Small intestine (tissue), 7 donors: Measurements from ENCODE around the gene TC2N. TPM values are rescaled to one million over a fixed set of nuclear protein-coding genes. Genes with fewer than 3 reads are reported as not detected.

Experiments used
- DNase-seq, 2 donors: peaks; one replicate each; pipeline versions ENCODE4 v3.0.0 to v3.0.0-alpha.2; 2013
- FAIRE-seq: peaks from 2 replicates; lab custom pipeline; 2012; peaks lifted over from hg19 to GRCh38; lab: Jason Lieb, UNC
- H3K27ac ChIP-seq, 3 donors: one replicate each; pipeline ENCODE4 v1.5.1; 2013; ENCODE audit warnings: low read length in 2 of 3, mild to moderate bottlenecking in 2 of 3, control low read depth in 1 of 3, inconsistent platforms in 1 of 3, low read depth in 1 of 3, moderate library complexity in 1 of 3
- H3K27me3 ChIP-seq, 3 donors: one replicate each; pipeline ENCODE4 v1.6.1; 2013; ENCODE audit warnings: low read length in 3 of 3, inconsistent platforms in 1 of 3; ENCODE audit not compliant: control insufficient read depth in 3 of 3, insufficient read depth in 3 of 3
- H3K36me3 ChIP-seq, 3 donors: one replicate each; pipeline ENCODE4 v1.6.1; 2013; ENCODE audit warnings: low read length in 3 of 3, inconsistent platforms in 1 of 3, low read depth in 1 of 3, mild to moderate bottlenecking in 1 of 3, moderate library complexity in 1 of 3; ENCODE audit not compliant: control insufficient read depth in 3 of 3, insufficient read depth in 2 of 3
- H3K4me1 ChIP-seq, 3 donors: one replicate each; pipeline ENCODE4 v1.6.1; 2013; ENCODE audit warnings: low read length in 2 of 3, inconsistent platforms in 1 of 3, low read depth in 1 of 3, mild to moderate bottlenecking in 1 of 3, moderate library complexity in 1 of 3; ENCODE audit not compliant: control insufficient read depth in 3 of 3, insufficient read depth in 2 of 3
- H3K4me3 ChIP-seq, 3 donors: one replicate each; pipeline ENCODE4 v1.5.1; 2013; ENCODE audit warnings: low read length in 3 of 3, control low read depth in 1 of 3, inconsistent platforms in 1 of 3, low read depth in 1 of 3, mild to moderate bottlenecking in 1 of 3, moderate library complexity in 1 of 3
- H3K9me3 ChIP-seq, 2 donors: one replicate each; pipeline ENCODE4 v1.6.1; 2013; ENCODE audit warnings: low read depth in 1 of 2, low read length in 1 of 2; ENCODE audit not compliant: control insufficient read depth in 2 of 2, insufficient read depth in 1 of 2
- WGBS, 3 donors: extraction: QIAGEN DNeasy Blood & Tissue Kit; methylation state at CpG; one replicate each; pipeline ENCODE4 v1.1.7; 2013; 5-methylcytosine and 5-hydroxymethylcytosine counted together
- polyA plus RNA-seq, 4 donors: library from polyadenylated mRNA; stranded (reverse) in 3 of 4; unstranded in 1 of 4; fragments of 200-250 nt in 3 of 4; fragments of 120-200 nt in 1 of 4; gene quantifications; one replicate each; pipeline versions ENCODE4 v1.2.1 to v1.2.3, GENCODE V29; 2013
- donor health status: healthy with polysubstance abuse.
- donor health status: control.
- donor health status: control.
- donor health status: Bipolar disorder and iron deficiency.
- donor health status: healthy.

TC2N gene
- polyA plus RNA-seq, 4 donors, result 12.4 to 31.7 (median 20.4) TPM

GRCh38 chr14:91878274-91878673 lies 10.9 kb upstream of the TC2N start:
- FAIRE-seq (no peak), DNase-seq (no peak)
- 96 to 97% (median 96%) methylated on average over 5 of the region's 5 CpGs for WGBS, 3 donors
- Histone ChIP-seq H3K27ac (no peak overlapping the region), H3K36me3 (peaks cover 0 to 42% (median 0%) of the 10 kb centered on the region in 3 donors), H3K27me3 (no peaks in the 10 kb centered on the region), H3K4me1 (peaks cover 7 to 16% (median 10%) of the 10 kb centered on the region in 3 donors), H3K4me3 (no peak overlapping the region), H3K9me3 (no peaks in the 10 kb centered on the region)

GRCh38 chr14:91877376-91877915 lies 10.1 kb upstream of the TC2N start:
- FAIRE-seq (no peak), DNase-seq (no peak)

GRCh38 chr14:91876492-91876891 lies 9.2 kb upstream of the TC2N start:
- no peak overlapping the region for H3K4me3 ChIP-seq
- H3K27ac ChIP-seq, result peak overlapping the region in 1 of 3 donors; percentile 88
- H3K36me3 ChIP-seq, result peaks cover 0 to 34% (median 0%) of the 10 kb centered on the region in 3 donors
- WGBS, 3 donors, result 45 to 77% (median 76%) methylated on average over 6 of the region's 6 CpGs
- H3K4me1 ChIP-seq, result peaks cover 14 to 31% (median 22%) of the 10 kb centered on the region in 3 donors
- DNase-seq (no peak), FAIRE-seq (no peak)
- H3K9me3 ChIP-seq, result no peaks in the 10 kb centered on the region
- no peaks in the 10 kb centered on the region for H3K27me3 ChIP-seq

More at GRCh38 chr14:91877376-91877915, 10.1 kb upstream of the TC2N start:
- Histone ChIP-seq H3K36me3 (peaks cover 0 to 35% (median 0%) of the 10 kb centered on the region in 3 donors), H3K27me3 (no peaks in the 10 kb centered on the region), H3K4me3 (no peak overlapping the region), H3K9me3 (no peaks in the 10 kb centered on the region), H3K27ac (no peak overlapping the region), H3K4me1 (peaks cover 7 to 24% (median 14%) of the 10 kb centered on the region in 3 donors)
- 84 to 89% (median 89%) methylated on average over 13 of the region's 13 CpGs for WGBS, 3 donors

GRCh38 chr14:91875525-91876286 lies 8.4 kb upstream of the TC2N start:
- H3K27me3 ChIP-seq, result no peaks in the 10 kb centered on the region
- peaks cover 14 to 31% (median 24%) of the 10 kb centered on the region in 3 donors for H3K4me1 ChIP-seq
- no peaks in the 10 kb centered on the region for H3K9me3 ChIP-seq
- H3K36me3 ChIP-seq, result peaks cover 0 to 29% (median 0%) of the 10 kb centered on the region in 3 donors
- 18 to 67% (median 29%) methylated on average over 9 of the region's 9 CpGs for WGBS, 3 donors
- peak; percentile 60 to 94 for DNase-seq
- peak overlapping the region; percentile 25 to 88 (median 57) for H3K27ac ChIP-seq
- FAIRE-seq, result no peak
- no peak overlapping the region for H3K4me3 ChIP-seq

GRCh38 chr14:91873471-91874415 lies 6.4 kb upstream of the TC2N start:
- Histone ChIP-seq H3K36me3 (peaks cover 0 to 30% (median 0%) of the 10 kb centered on the region in 3 donors), H3K27ac (peak overlapping the region in 2 of 3 donors; percentile 21 to 96), H3K4me1 (peaks cover 16 to 36% (median 34%) of the 10 kb centered on the region in 3 donors), H3K4me3 (no peak overlapping the region), H3K27me3 (no peaks in the 10 kb centered on the region), H3K9me3 (peaks cover 0 to 1% of the 10 kb centered on the region in 2 donors)
- 62 to 72% (median 62%) methylated on average over 15 of the region's 15 CpGs for WGBS, 3 donors
- FAIRE-seq (no peak), DNase-seq (peak in 1 of 2 donors; percentile 65)

DNA sequence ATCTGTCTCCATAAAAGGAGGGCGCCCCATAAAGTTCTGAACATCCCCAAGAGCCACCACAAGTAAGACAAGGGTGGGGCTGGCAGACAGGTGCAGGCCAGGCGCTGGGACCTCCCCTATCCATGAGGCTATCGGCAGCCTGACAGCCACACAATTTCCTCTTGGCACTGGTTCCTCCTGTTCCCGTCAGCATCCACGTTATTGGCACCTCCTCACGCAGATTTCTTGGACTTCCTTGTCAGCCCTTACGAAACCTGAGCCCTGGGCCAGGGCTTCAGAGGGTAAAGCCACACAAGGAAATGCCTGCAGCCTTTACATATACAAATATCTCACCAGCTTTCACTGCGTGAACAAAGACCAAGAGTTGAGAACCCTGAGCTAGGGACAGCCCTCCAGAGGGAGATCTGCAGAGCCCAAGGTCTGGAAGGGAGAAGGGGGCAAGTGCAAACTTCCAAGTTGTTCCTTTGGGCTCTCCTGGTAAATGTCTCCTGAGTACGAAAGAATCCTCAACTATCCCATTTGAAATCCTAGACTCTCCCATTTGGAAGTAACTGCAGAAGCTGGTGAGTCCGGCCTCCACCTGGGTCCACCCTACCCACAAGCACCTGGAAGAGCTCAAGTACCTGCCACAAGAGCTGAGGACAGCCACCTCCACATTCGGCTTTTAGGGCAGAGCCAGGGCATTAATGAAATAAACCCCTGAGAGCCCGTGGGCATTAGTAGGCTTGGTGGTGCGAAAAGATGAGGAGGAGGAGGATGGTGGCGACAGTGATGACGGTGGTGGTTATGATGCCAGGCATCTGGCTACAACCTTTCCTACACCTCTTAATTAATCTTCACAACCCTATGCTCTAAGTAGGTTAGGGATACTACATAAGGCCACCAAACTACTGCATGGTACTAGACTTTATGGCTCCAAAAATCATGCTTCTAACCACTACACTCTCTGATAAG lies 5.5 kb upstream of the TC2N start:
- Histone ChIP-seq H3K27me3 (no peaks in the 10 kb centered on the region), H3K27ac (peak overlapping the region; percentile 57 to 96 (median 58)), H3K4me3 (no peak overlapping the region), H3K36me3 (peaks cover 0 to 37% (median 0%) of the 10 kb centered on the region in 3 donors), H3K9me3 (peaks cover 0 to 11% of the 10 kb centered on the region in 2 donors), H3K4me1 (peaks cover 16 to 36% (median 34%) of the 10 kb centered on the region in 3 donors)
- FAIRE-seq (no peak), DNase-seq (peak; percentile 89 to 99)
- WGBS, 3 donors, result 30 to 39% (median 32%) methylated on average over 15 of the region's 15 CpGs

GRCh38 chr14:91872011-91872501 lies 4.7 kb upstream of the TC2N start:
- peaks cover 0 to 38% (median 0%) of the 10 kb centered on the region in 3 donors for H3K36me3 ChIP-seq
- H3K27me3 ChIP-seq, result peaks cover 0 to 4% (median 0%) of the 10 kb centered on the region in 3 donors
- peaks cover 0 to 14% of the 10 kb centered on the region in 2 donors for H3K9me3 ChIP-seq
- H3K4me3 ChIP-seq, result no peak overlapping the region
- FAIRE-seq, result no peak
- H3K27ac ChIP-seq, result peak overlapping the region; percentile 57 to 96 (median 58)
- peaks cover 16 to 36% (median 34%) of the 10 kb centered on the region in 3 donors for H3K4me1 ChIP-seq
- peak; percentile 35 to 49 for DNase-seq
- 2 to 29% (median 7%) methylated on average over 3 of the region's 3 CpGs for WGBS, 3 donors
